Astrocyte of the hippocampus (primary cell): Measurements from ENCODE around the gene MS4A8.
A peak's percentile ranks its signal among the peaks of the same experiment; 100 is the strongest.
"Not testable (repeated sequence)": the region's sequence is repeated elsewhere in the genome, so short reads cannot be mapped to it uniquely, and the experiment has no call there.

ENCODE experiments used
- DNase-seq: peaks from one replicate; pipeline ENCODE4 v3.0.0; 2011; ENCODE audit warnings: low read depth, low spot score

MS4A8 gene

GRCh38 chr11:60725592-60725991, 26.2 kb downstream of the MS4A8 start:
- DNase-seq: no peak

- no peak for DNase-seq
Measured at GRCh38 chr11:60731586-60731985, 32.2 kb downstream of the MS4A8 start.

GRCh38 chr11:60734279-60734678, 34.9 kb downstream of the MS4A8 start:
- DNase-seq: no peak

- no peak for DNase-seq
Measured at GRCh38 chr11:60739114-60739513, 39.7 kb downstream of the MS4A8 start.

DNA sequence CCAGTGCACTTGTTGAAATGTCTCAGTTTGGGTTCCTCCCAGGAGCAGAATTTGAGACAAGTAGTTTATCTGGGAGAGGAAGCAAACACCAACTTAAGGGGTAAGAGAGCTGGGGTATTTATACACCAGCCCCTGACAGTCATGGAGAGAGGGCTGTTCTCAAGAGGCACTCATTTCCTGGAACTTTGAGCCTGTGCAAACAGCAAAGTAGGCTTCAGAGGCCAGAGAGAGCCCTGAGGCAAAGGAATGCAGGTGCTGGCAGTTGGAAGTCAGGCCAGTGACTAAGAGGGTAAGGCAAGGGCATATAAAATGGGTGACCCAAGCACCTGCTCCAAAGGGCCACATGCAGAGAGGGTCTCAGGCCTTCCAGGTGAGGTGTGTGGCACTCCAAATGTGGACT, 41.2 kb downstream of the MS4A8 start:
- no peak for DNase-seq

DNA sequence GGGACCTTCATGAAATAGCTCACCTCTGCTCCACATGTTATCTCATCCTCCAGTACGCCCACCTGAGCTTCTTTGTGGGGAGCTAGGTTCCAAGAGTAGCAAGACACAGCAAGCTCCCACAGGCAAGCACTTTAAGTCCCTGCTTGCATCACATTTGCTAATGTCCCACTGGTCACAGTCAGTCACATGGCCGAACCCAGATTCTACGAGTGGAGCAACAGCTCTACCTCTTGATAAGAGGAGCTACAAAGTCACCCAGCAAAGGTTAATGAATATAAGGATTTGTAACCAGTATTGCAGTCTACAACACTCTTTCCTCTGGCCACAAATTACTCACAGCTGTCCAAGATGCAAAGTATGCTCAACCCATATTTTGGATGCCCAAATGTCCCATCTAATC, 42.0 kb downstream of the MS4A8 start:
- no peak for DNase-seq

GRCh38 chr11:60743058-60743457, 43.6 kb downstream of the MS4A8 start:
- DNase-seq: no peak

GRCh38 chr11:60744114-60744513, 44.7 kb downstream of the MS4A8 start:
- no peak for DNase-seq

DNA sequence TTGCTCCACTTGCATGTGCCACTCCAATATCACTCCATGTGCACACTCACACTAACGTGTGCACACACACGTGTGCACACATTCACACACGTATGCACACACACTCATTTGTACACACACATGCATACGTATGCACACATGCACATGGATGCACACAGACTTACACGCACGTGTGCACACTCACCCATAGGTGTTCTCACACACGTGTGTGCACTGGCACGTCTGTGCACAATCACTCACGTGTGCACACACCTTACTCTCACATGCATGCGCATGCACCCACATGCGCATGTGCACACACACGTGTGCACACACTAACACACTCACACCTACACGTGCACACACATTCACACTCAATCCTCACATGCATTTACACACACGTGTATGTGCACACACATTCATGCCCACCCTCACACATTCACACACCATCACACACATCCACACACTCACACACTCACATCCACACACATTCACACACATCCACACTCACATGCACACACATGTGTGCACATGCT, 48.0 kb downstream of the MS4A8 start:
- DNase-seq: no peak

DNA sequence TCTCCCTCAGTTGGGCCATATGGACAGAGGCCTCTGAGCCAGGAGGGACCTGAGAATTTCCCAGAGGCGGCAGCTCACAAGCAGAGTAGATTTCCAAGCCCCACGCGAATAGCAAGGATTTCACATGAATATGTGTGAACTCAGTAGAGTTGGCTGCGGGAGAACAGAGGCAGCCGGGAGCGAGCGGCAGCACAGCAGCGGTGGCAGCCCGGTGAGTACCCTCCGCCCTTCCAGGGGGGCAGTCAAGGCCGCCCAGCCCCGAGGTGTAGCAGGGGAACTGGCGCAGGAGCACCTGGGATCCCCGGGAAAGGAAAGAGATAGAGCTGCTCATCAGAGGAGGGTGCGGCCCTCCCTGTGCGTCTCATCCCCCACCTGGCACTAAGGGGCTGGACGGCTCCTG, 48.8 kb downstream of the MS4A8 start:
- DNase-seq: no peak

- no peak for DNase-seq
Measured at GRCh38 chr11:60748821-60749220, 49.4 kb downstream of the MS4A8 start.

- no peak for DNase-seq
Measured at GRCh38 chr11:60750911-60751310, 51.5 kb downstream of the MS4A8 start.

DNA sequence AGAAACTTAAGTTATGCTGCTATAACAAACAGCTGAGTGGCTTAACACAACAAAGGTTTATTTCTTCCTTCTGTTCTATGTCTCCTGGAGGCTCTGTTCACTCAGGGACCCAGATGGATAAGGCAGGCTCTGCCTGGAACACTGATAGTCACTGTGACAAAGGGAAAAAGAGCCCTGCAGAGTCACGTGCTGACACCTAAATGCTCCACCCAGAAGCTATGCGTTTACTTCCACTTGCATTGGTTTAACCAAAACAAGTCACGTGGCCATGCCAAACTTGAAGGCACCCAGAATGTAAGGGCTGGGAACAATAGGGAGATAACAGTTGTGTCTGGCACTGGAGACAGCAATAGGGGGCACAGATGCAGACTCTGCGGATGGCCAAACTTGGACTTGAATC, 53.9 kb downstream of the MS4A8 start:
- no peak for DNase-seq

- DNase-seq: no peak
Measured at GRCh38 chr11:60754887-60755286, 55.5 kb downstream of the MS4A8 start.

DNA sequence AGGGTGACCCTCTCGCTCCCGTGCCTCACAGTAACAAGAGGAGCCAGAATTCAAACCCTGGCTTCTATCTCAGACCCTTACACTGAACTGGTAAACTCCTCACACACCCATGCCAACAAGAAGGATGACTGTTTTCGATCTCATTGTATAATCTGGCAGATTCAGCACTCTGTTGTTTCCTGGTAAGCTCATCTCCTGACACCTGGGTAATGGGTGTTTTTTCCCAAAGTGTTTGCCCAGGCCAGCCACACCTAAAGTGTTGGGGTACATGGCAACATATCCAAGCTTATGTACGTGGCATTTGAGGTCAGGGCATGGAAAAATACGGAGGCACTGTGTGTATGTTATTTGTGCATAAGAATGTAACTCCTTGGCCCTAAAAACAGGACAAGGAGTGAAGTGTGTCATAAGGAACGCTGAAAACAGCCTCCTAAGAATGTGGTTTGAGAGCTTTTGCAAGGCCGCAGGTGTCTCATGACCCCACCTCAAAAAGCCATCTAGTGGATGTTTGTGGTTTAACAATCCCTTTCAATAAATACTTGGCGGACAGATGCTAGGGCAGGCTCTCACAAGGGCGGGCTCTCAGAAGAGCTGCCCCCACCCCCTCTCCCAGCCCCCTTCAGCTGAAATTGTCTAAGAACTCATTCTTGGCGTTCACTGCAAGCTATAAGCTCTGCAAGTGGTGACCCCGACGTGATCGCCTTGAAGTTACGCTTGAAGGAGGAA, 57.1 kb downstream of the MS4A8 start, which contains the start of gene MS4A15:
Gene MS4A15 (plus strand): TSS at position 561 of the 726 bp plus-strand sequence. CDS start 6,867 bp downstream, outside the sequence.
- DNase-seq: peak; percentile 23

GRCh38 chr11:60757231-60757800, 57.9 kb downstream of the MS4A8 start:
- DNase-seq: no peak

- DNase-seq: not testable (repeated sequence)
Measured at GRCh38 chr11:60758671-60759070, 59.3 kb downstream of the MS4A8 start.

- DNase-seq: not testable (repeated sequence)
Measured at GRCh38 chr11:60759438-60760225, 60.2 kb downstream of the MS4A8 start.

DNA sequence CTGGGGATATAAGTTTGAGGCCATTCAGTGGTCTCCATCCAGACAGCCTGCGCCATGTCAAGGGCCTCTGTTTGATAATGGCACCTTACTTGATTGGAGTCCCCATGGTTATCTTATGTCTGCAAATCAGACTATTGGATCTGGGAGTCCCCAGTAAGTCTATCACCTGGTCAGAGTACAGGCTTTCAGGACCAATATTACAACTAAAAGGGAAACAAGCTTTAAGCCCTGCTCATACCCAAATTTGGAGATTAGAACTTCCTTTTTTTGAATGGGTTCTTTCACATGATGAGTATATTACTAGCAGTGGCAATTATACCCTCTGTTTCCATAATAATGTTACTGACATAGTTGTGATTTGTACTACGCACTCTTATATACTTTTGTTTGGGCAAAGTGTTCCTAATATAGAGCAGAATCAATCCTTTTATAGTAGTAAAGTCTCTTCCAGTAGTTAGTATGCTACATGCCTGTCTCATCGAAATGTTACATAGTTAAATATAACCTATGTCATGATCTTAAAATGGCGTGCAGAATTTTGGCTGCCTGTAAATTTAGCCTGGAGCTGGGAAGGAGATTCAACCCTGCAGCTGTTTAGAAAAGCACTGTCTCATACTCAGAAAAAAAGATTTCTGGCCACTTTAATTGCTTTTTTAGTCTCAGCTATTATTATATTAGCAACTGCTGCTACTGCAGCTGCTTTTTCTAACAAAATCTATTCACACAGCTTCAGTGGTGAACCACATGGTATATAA, 62.2 kb downstream of the MS4A8 start:
- DNase-seq: no peak

DNA sequence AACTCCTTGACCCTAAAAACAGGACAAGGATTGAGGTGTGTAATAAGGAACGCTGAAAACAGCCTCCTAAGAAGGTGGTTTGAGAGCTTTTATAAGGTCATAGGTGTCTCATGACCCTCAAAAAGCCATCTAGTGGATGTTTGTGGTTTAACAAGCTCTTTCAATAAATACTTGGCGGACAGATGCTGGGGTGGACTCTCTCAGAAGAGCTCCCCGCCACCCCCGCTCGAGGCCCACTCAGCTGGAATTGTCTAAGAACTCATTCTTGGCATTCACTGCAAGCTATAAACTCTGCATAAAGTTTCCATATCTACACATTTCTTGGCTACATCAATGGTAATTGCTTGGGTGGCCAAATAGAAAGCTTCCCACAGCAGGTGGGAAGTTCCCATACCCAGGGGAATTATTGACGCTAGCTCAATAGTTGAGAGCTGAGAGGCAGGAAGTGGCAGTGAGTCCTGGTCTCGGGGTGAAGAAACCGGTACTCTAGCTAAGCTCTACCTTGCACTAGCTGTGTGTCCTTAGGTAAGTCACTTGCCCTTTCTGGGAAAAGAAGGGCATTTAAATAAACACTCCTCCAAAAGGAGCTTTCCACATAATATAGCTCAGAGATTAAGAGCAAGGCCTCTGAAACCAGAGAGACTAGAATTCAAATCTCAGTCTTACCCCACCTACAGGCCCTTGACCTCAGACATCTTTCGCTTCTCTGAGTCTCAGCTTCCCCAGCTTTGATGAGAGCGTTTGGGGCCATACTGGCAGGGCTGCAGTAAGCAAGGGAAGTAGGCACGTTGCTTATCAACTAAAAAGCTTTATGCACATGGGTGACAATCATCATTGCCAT, 63.7 kb downstream of the MS4A8 start:
- no peak for DNase-seq
